Hepatocyte (in vitro differentiated cells): ENCODE data around the gene CDH18. TPM values are rescaled to one million over a fixed set of nuclear protein-coding genes. Genes with fewer than 3 reads are reported as not detected.

Experiments
- DNase-seq: peaks from one replicate; pipeline ENCODE4 v3.0.0-alpha.2; 2016; ENCODE audit warnings: low spot score
- H2AFZ ChIP-seq: fragments of 200-600 bp; sonication (generic); 2 replicates; pipeline ENCODE4 v1.6.0; 2016; ENCODE audit warnings: antibody characterized with exemption, mild to moderate bottlenecking
- H3K27ac ChIP-seq: fragments of 200-600 bp; sonication (generic); 2 replicates; pipeline ENCODE4 v1.5.1; 2016; ENCODE audit warnings: mild to moderate bottlenecking
- H3K27me3 ChIP-seq: fragments of 200-600 bp; sonication (generic); 2 replicates; pipeline ENCODE4 v1.6.1; 2016
- H3K36me3 ChIP-seq: fragments of 200-600 bp; sonication (generic); replicated peaks from 2 replicates; pipeline ENCODE4 v1.5.1; 2016; ENCODE audit warnings: low read depth; ENCODE audit not compliant: insufficient read depth
- H3K4me1 ChIP-seq: fragments of 200-600 bp; sonication (generic); 2 replicates; pipeline ENCODE4 v1.5.1; 2016; ENCODE audit warnings: mild to moderate bottlenecking, moderate library complexity; ENCODE audit not compliant: insufficient read depth
- H3K4me2 ChIP-seq: fragments of 200-600 bp; sonication (generic); 2 replicates; pipeline ENCODE4 v1.6.0; 2016
- H3K4me3 ChIP-seq: fragments of 200-600 bp; sonication (generic); 2 replicates; pipeline ENCODE4 v1.5.1; 2016; ENCODE audit warnings: mild to moderate bottlenecking
- H3K79me2 ChIP-seq: fragments of 200-600 bp; sonication (generic); 2 replicates; pipeline ENCODE4 v1.6.0; 2017; ENCODE audit warnings: mild to moderate bottlenecking
- H3K9me2 ChIP-seq: fragments of 200-600 bp; sonication (generic); replicated peaks from 2 replicates; pipeline ENCODE4 v1.6.0; 2017; ENCODE audit warnings: mild to moderate bottlenecking; ENCODE audit not compliant: insufficient read depth
- H3K9me3 ChIP-seq: fragments of 200-600 bp; sonication (generic); 2 replicates; pipeline ENCODE4 v1.5.1; 2016; ENCODE audit warnings: low read depth, mild to moderate bottlenecking
- H4K20me1 ChIP-seq: fragments of 200-600 bp; sonication (generic); 2 replicates; pipeline ENCODE4 v1.6.0; 2016; ENCODE audit warnings: mild to moderate bottlenecking; ENCODE audit not compliant: insufficient read depth, poor library complexity, severe bottlenecking
- CTCF ChIP-seq: fragments of 200-600 bp; sonication (generic); IDR thresholded peaks from 2 replicates; pipeline ENCODE4 v1.5.1; 2016; ENCODE audit warnings: antibody characterized with exemption, mild to moderate bottlenecking; ENCODE audit not compliant: poor library complexity
- EZH2 ChIP-seq: fragments of 200-600 bp; sonication (generic); IDR thresholded peaks from 2 replicates; pipeline ENCODE4 v1.6.1; 2016; ENCODE audit warnings: antibody characterized with exemption, mild to moderate bottlenecking, borderline replicate concordance
- EZH2phosphoT487 ChIP-seq: fragments of 200-600 bp; sonication (generic); IDR thresholded peaks from one replicate; pipeline ENCODE4 v1.6.1; 2018; ENCODE audit warnings: antibody characterized with exemption, mild to moderate bottlenecking, low read depth, moderate library complexity; ENCODE audit not compliant: unreplicated experiment, severe bottlenecking
- WGBS: methylation state at CpG from one replicate; pipeline ENCODE4 v1.1.6; 2016; ENCODE audit warnings: low lambda C conversion rate; ENCODE audit errors: missing lambda C conversion rate; 5-methylcytosine and 5-hydroxymethylcytosine counted together
- polyA plus RNA-seq: library from polyadenylated mRNA; unstranded; fragments of >200 nt; fragmentation: Nextera tagmentation; extraction: Ambion mirVana; gene quantifications from 2 replicates; pipeline ENCODE4 v1.2.1, GENCODE V29; 2016
- total RNA-seq: library from RNA; depleted of rRNA; stranded (reverse); fragments of >200 nt; gene quantifications from 2 replicates; pipeline ENCODE4 v1.2.3, GENCODE V29; 2014

The CDH18 gene
- total and polyA plus RNA-seq, 2 experiments from 2014 or later = 0.71 to 1.5 TPM

DNA sequence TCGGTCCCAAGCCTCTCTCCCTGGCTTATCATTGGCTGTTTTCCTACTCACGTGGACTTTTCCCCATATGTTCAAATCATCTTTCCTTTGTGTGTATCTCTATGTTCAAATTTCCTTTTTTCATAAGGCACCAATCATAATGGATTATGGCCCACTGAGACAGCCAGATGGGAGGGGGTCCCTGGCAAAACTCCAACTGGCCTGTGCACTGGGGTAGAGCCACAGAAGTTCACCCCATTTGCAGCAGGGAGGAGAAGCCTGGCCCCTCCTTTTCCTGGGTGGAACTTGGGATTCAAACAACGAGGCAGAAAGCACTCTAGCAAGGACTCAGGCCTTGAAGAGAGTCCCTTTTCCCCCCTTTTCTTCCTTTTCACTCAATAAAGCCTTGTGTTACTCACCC lies 362.4 kb downstream of the CDH18 start:
- Histone ChIP-seq H3K4me3 (no peak overlapping the region), H3K27me3 (no peaks in the 10 kb centered on the region), H3K9me2 (no peaks in the 10 kb centered on the region), H3K9me3 (no peaks in the 10 kb centered on the region), H2AFZ (no peak overlapping the region), H4K20me1 (no peaks in the 10 kb centered on the region), H3K4me2 (no peak overlapping the region), H3K4me1 (no peaks in the 10 kb centered on the region), H3K79me2 (no peaks in the 10 kb centered on the region), H3K27ac (no peak overlapping the region), H3K36me3 (no peaks in the 10 kb centered on the region)
- no peak for TF ChIP-seq EZH2
- WGBS = 81% methylated on average over 3 of the region's 3 CpGs
- no peak for DNase-seq

DNA sequence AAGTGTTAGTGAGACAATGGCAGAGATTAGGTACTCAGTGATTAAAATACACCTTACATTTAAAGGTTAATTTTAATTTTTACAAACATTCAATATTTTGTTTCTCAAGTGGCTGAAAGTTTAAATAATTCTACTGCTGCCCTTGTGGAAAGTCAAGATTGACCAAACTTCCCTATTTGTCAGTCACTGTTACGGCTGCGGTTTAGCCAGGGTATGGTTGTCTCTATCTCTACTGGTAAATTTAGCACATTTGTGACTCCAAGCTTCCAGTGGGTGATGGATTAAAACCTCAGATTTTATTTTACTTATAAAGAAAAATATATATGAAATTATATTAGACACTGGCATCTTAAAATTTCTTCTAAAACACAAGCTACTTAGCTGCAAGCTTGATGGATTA lies 368.4 kb downstream of the CDH18 start:
- H3K9me3 ChIP-seq = no peaks in the 10 kb centered on the region
- no peak overlapping the region for H3K4me2 ChIP-seq
- H2AFZ ChIP-seq = no peak overlapping the region
- DNase-seq = no peak
- no peaks in the 10 kb centered on the region for H3K79me2 ChIP-seq
- no peaks in the 10 kb centered on the region for H3K9me2 ChIP-seq
- TF ChIP-seq CTCF = no peak
- no peak for TF ChIP-seq EZH2
- TF ChIP-seq EZH2phosphoT487 = no peak
- H3K27me3 ChIP-seq = no peaks in the 10 kb centered on the region
- H3K4me3 ChIP-seq = no peak overlapping the region
- no peaks in the 10 kb centered on the region for H4K20me1 ChIP-seq
- H3K27ac ChIP-seq = no peak overlapping the region
- 95% methylated on average over 2 of the region's 2 CpGs for WGBS
- no peaks in the 10 kb centered on the region for H3K36me3 ChIP-seq
- no peaks in the 10 kb centered on the region for H3K4me1 ChIP-seq

DNA sequence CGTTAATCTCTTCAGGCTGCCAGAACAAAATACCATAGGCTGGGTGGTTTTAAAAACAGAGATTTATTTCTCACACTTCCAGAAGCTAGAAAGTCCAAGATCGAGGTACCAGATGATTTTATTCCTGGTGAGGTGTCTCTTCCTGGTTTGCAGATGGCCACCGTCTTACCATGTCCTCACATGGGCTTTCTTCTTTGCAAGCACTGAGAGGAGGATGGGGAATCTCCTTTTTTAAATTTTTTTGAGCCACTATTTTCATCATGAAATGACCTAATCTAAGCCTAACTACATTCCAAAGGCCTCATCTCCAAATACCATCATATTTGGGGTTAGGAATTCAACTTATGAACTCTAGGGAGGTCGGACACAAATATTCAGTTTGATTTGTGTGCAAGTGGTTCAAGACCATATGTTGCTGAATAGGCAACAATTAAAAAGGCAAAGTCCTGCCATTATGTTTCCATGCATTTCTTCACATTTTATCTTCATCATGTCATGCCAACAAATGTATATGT lies 371.2 kb downstream of the CDH18 start:
- Histone ChIP-seq H3K4me1 (no peaks in the 10 kb centered on the region), H4K20me1 (no peaks in the 10 kb centered on the region), H3K27me3 (no peaks in the 10 kb centered on the region), H3K36me3 (no peaks in the 10 kb centered on the region), H3K9me2 (no peaks in the 10 kb centered on the region), H3K4me2 (no peak overlapping the region), H2AFZ (no peak overlapping the region), H3K9me3 (no peaks in the 10 kb centered on the region), H3K4me3 (no peak overlapping the region), H3K79me2 (no peaks in the 10 kb centered on the region), H3K27ac (no peak overlapping the region)
- WGBS = 76% methylated on average over 4 of the region's 4 CpGs
- DNase-seq = no peak
- no peak for TF ChIP-seq EZH2phosphoT487
- no peak for TF ChIP-seq EZH2
- TF ChIP-seq CTCF = no peak

GRCh38 chr5:19615661-19616060 lies 372.3 kb downstream of the CDH18 start:
- no peaks in the 10 kb centered on the region for H4K20me1 ChIP-seq
- H3K4me1 ChIP-seq = no peaks in the 10 kb centered on the region
- H3K4me3 ChIP-seq = no peak overlapping the region
- H3K27me3 ChIP-seq = no peaks in the 10 kb centered on the region
- H3K9me3 ChIP-seq = no peaks in the 10 kb centered on the region
- H3K79me2 ChIP-seq = no peaks in the 10 kb centered on the region
- no peak overlapping the region for H3K27ac ChIP-seq
- no peaks in the 10 kb centered on the region for H3K9me2 ChIP-seq
- H3K36me3 ChIP-seq = no peaks in the 10 kb centered on the region
- TF ChIP-seq EZH2 (no peak), CTCF (no peak), EZH2phosphoT487 (no peak)
- H3K4me2 ChIP-seq = no peak overlapping the region
- H2AFZ ChIP-seq = no peak overlapping the region
- WGBS = 93% methylated on average over 1 of the region's 1 CpG
- DNase-seq = no peak
